OCI-LY7 (cell line): Measurements from ENCODE around the gene OBSL1. TPM values are rescaled to one million over a fixed set of nuclear protein-coding genes. Genes with fewer than 3 reads are reported as not detected.

Source experiments
- BruUV-seq: library from RNA; stranded (reverse); fragments of 400-500 nt; replicated peaks from 2 replicates; lab custom pipeline; 2021; lab: Mats Ljungman, UMichigan
- CTCF ChIA-PET: fragments of 300-600 bp; sonication (Branson Sonifier 250); formaldehyde crosslinking; loops from one replicate; lab custom pipeline; 2022; ENCODE audit warnings: antibody characterized with exemption; ENCODE audit not compliant: unreplicated experiment; lab: Charles Lee
- POLR2A ChIA-PET: fragments of 300-600 bp; sonication (Branson Sonifier 250); formaldehyde crosslinking; loops from one replicate; lab custom pipeline; 2022; ENCODE audit warnings: antibody characterized with exemption; lab: Charles Lee
- DNase-seq: peaks from one replicate; pipeline ENCODE4 v3.0.0-alpha.2; 2015; ENCODE audit warnings: low spot score
- H2AFZ ChIP-seq: fragments of 200-600 bp; sonication (generic), shearing (Covaris generic); 2 replicates; pipeline ENCODE4 v1.6.1; 2014; ENCODE audit warnings: mild to moderate bottlenecking, antibody characterized with exemption, low read length, moderate library complexity
- H3K27ac ChIP-seq: fragments of 200-600 bp; sonication (generic); 2 replicates; pipeline ENCODE4 v1.5.1; 2014; ENCODE audit warnings: mixed run types, low read depth, mild to moderate bottlenecking, moderate library complexity, low read length, inconsistent platforms; ENCODE audit not compliant: poor library complexity, severe bottlenecking
- H3K36me3 ChIP-seq: fragments of 200-600 bp; sonication (generic); 2 replicates; pipeline ENCODE4 v1.6.1; 2014; ENCODE audit warnings: mild to moderate bottlenecking, antibody characterized with exemption, low read length, moderate library complexity, mixed read lengths; ENCODE audit not compliant: insufficient read depth
- H3K4me1 ChIP-seq: fragments of 200-600 bp; sonication (generic); 2 replicates; pipeline ENCODE4 v1.5.1; 2014; ENCODE audit warnings: mild to moderate bottlenecking, low read length; ENCODE audit not compliant: insufficient read depth, poor library complexity, severe bottlenecking
- H3K4me2 ChIP-seq: fragments of 200-600 bp; sonication (generic); 2 replicates; pipeline ENCODE4 v1.6.1; 2014; ENCODE audit warnings: mild to moderate bottlenecking, low read length
- H3K4me3 ChIP-seq: fragments of 200-600 bp; sonication (generic); 2 replicates; pipeline ENCODE4 v1.5.1; 2014; ENCODE audit warnings: mild to moderate bottlenecking, low read depth, low read length; ENCODE audit not compliant: poor library complexity, severe bottlenecking
- H3K79me2 ChIP-seq: fragments of 200-600 bp; sonication (generic); 2 replicates; pipeline ENCODE4 v1.6.1; 2016; ENCODE audit warnings: low read depth, mild to moderate bottlenecking, low read length, moderate library complexity, mixed read lengths; ENCODE audit not compliant: insufficient read depth
- H3K9me2 ChIP-seq: fragments of 200-600 bp; sonication (generic); 2 replicates; pipeline ENCODE4 v1.6.1; 2016; ENCODE audit warnings: mild to moderate bottlenecking, low read length, mixed read lengths; ENCODE audit not compliant: insufficient read depth
- H3K9me3 ChIP-seq: fragments of 200-600 bp; sonication (generic); 2 replicates; pipeline ENCODE4 v1.6.1; 2014; ENCODE audit warnings: mild to moderate bottlenecking, mixed run types, low read length, mixed read lengths
- H4K20me1 ChIP-seq: fragments of 200-600 bp; sonication (generic); 2 replicates; pipeline ENCODE4 v1.6.1; 2014; ENCODE audit warnings: mild to moderate bottlenecking, antibody characterized with exemption, low read length, moderate library complexity, mixed read lengths; ENCODE audit not compliant: insufficient read depth
- EZH2phosphoT487 ChIP-seq: fragments of 200-600 bp; sonication (generic); IDR thresholded peaks from 2 replicates; pipeline ENCODE4 v1.6.1; 2018; ENCODE audit warnings: low read depth, borderline replicate concordance, mild to moderate bottlenecking, mixed run types, antibody characterized with exemption, low read length, moderate library complexity, mixed read lengths
- intact Hi-C: fragments of 100-400 bp; cut with micrococcal nuclease; formaldehyde crosslinking; loops from one replicate; pipeline ENCODE4 v1.10.0; 2022; ENCODE audit not compliant: unreplicated experiment
- total RNA-seq, 2 experiments: library from RNA; depleted of rRNA in 1 of 2; stranded (reverse); fragments of >200 nt in 1 of 2; shearing (Covaris generic) in 1 of 2; gene quantifications; 2 replicates each; pipeline ENCODE4 v1.2.3, GENCODE V29; 2014 to 2022
- TF ChIP-seq, protein P1 (sequence below): fragments of 200-600 bp; sonication (generic); conservative IDR thresholded peaks from 2 replicates; pipeline ENCODE4 v1.5.1; 2014; ENCODE audit warnings: mild to moderate bottlenecking, antibody characterized with exemption, low read length, moderate library complexity, mixed read lengths

Gene OBSL1
- total RNA-seq, 2 experiments from 2014 or later: 0.25 TPM; not detected in 1

DNA sequence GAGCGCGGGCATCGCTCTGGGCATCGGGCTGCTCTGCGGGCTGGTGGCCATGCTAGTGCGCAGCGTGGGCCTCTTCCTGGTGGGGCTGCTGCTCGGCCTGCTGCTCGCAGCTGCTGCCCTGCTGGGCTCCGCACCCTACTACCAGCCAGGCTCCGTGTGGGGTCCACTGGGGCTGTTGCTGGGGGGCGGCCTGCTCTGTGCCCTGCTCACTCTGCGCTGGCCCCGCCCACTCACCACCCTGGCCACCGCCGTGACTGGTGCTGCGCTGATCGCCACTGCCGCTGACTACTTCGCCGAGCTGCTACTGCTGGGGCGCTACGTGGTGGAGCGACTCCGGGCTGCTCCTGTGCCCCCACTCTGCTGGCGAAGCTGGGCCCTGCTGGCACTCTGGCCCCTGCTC is 23.7 kb downstream of the OBSL1 start:
- POLR2A ChIA-PET: no interaction called here
- TF ChIP-seq EZH2phosphoT487: no peak
- TF ChIP-seq, protein P1, sequence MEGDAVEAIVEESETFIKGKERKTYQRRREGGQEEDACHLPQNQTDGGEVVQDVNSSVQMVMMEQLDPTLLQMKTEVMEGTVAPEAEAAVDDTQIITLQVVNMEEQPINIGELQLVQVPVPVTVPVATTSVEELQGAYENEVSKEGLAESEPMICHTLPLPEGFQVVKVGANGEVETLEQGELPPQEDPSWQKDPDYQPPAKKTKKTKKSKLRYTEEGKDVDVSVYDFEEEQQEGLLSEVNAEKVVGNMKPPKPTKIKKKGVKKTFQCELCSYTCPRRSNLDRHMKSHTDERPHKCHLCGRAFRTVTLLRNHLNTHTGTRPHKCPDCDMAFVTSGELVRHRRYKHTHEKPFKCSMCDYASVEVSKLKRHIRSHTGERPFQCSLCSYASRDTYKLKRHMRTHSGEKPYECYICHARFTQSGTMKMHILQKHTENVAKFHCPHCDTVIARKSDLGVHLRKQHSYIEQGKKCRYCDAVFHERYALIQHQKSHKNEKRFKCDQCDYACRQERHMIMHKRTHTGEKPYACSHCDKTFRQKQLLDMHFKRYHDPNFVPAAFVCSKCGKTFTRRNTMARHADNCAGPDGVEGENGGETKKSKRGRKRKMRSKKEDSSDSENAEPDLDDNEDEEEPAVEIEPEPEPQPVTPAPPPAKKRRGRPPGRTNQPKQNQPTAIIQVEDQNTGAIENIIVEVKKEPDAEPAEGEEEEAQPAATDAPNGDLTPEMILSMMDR: no peak
- intact Hi-C loops: no loop called here
- Histone ChIP-seq H3K79me2 (peaks cover 3% of the 10 kb centered on the region; the same call in 1 of the 2 replicates), H3K36me3 (no peaks in the 10 kb centered on the region), H2AFZ (no peak overlapping the region), H3K4me3 (no peak overlapping the region), H3K9me3 (no peaks in the 10 kb centered on the region), H3K27ac (no peak overlapping the region), H3K9me2 (no peaks in the 10 kb centered on the region), H3K4me2 (no peak overlapping the region), H3K4me1 (peaks cover 7% of the 10 kb centered on the region), H4K20me1 (no peaks in the 10 kb centered on the region)
- DNase-seq: no peak
- CTCF ChIA-PET: no interaction called here
- BruUV-seq: no TSS peak

GRCh38 chr2:219545943-219546352 is 25.4 kb downstream of the OBSL1 start:
- no peaks in the 10 kb centered on the region for H3K4me1 ChIP-seq
- no peak overlapping the region for H3K4me2 ChIP-seq
- H3K79me2 ChIP-seq: peaks cover 9% of the 10 kb centered on the region; the same call in 1 of the 2 replicates
- no peak overlapping the region for H3K4me3 ChIP-seq
- BruUV-seq: no TSS peak
- peaks cover 8% of the 10 kb centered on the region for H3K36me3 ChIP-seq
- H3K9me3 ChIP-seq: no peaks in the 10 kb centered on the region
- no peak overlapping the region for H2AFZ ChIP-seq
- CTCF ChIA-PET: no interaction called here
- H4K20me1 ChIP-seq: 0 out of 2 replicates have a peak, but pooled peaks cover 4% of the 10 kb centered on the region
- no peak overlapping the region for H3K27ac ChIP-seq
- DNase-seq: no peak
- POLR2A ChIA-PET: interaction anchor here (3.3 kb wide), 1 partner anchor 51 kb away, joined by 14 read pairs; the partner anchor contains the start of gene STK11IP
- intact Hi-C loops: no loop called here
- H3K9me2 ChIP-seq: no peaks in the 10 kb centered on the region
- TF ChIP-seq, protein P1: no peak
- no peak for TF ChIP-seq EZH2phosphoT487

DNA sequence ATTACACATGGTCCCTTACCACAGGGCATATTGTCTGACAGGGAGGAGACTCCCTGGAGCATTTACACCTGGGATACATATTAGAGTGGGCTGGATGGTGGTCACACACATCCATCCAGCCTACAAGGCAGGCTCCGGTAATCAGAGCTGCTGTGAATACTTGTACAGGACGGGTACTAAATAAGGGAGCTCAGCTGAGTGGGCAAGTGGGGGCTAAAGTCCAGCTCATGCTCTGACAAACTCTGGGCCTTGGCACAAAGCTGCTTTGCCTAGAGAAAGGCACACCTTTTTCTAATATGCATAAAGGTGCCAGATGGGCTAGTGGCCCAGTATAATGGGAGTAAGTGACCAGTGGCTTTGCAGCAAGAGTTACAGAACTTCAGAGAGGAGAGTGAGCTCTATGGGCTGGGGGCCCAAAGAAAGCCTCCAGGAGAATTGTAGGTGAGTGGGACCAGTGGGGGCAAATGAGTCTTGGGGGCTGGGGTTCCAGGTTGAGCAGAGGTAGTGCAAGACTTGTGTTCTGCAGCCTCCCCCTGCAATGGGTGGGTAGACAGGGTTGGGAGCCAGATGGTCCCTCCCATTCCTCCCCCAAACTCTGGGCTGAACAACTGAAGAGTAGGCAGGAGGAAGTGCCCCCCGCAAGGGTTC is 25.9 kb downstream of the OBSL1 start:
- no TSS peak for BruUV-seq
- H3K9me3 ChIP-seq: no peaks in the 10 kb centered on the region
- no peak overlapping the region for H3K4me3 ChIP-seq
- DNase-seq: no peak
- H3K9me2 ChIP-seq: no peaks in the 10 kb centered on the region
- no peaks in the 10 kb centered on the region for H3K4me1 ChIP-seq
- TF ChIP-seq EZH2phosphoT487: no peak
- TF ChIP-seq, protein P1: no peak
- peaks cover 9% of the 10 kb centered on the region; the same call in 1 of the 2 replicates for H3K79me2 ChIP-seq
- ChIA-PET CTCF (no interaction called here), POLR2A (interaction anchor here (3.3 kb wide), 1 partner anchor 52 kb away, joined by 14 read pairs; the partner anchor contains the start of gene STK11IP)
- H3K27ac ChIP-seq: no peak overlapping the region
- H3K4me2 ChIP-seq: no peak overlapping the region
- intact Hi-C loops: no loop called here
- no peak overlapping the region for H2AFZ ChIP-seq
- 0 out of 2 replicates have a peak, but pooled peaks cover 5% of the 10 kb centered on the region for H4K20me1 ChIP-seq
- H3K36me3 ChIP-seq: peaks cover 13% of the 10 kb centered on the region
